Heart left ventricle (tissue), 13 donors: Measurements from ENCODE around the gene RABL6.

Experiments
- CTCF ChIP-seq, 12 donors: fragments of 200-600 bp; sonication (generic) in 4 of 12; IDR thresholded peaks; one replicate each; pipeline versions ENCODE4 v1.5.0 to v1.8.0; 2018 to 2022; ENCODE audit warnings: antibody characterized with exemption in 12 of 12, mild to moderate bottlenecking in 5 of 12
- POLR2A ChIP-seq, 2 donors: fragments of 450-650 bp; IDR thresholded peaks; one replicate each; pipeline ENCODE4 v1.6.1; 2017; ENCODE audit warnings: antibody characterized with exemption in 2 of 2, mild to moderate bottlenecking in 2 of 2, moderate library complexity in 2 of 2
- donor health status: ischemic (EF 13 %, LVEDD 7.1; RV severe dilation, severe dysfunction).
- donor health status: DM: no; HTN: yes; CAD: no.
- donor health status: DM: no; HTN: no; CAD: no.
- donor health status: ischemic (EF 25% LVEDD 6.9; RV normal size, moderate dysfunction).
- donor health status: ischemic (EF 25% LVEDD 5.7; RV mildly dilated, moderate dysfunction).
- donor health status: ischemic (EF 35%, LVEDD 5.7; RV mildly dilated, moderate dysfunction).
- donor health status: nonischemic (EF 11% LVEDD 7.7; RV severe dilation, severe dysfunction).
- donor health status: DM: yes; HTN: yes; CAD: no.
- donor health status: PGD.
- donor health status: ischemic (EF 29% LVEDD 5.4; RV normal size, mild dysfunction).
- donor health status: nonischemic (EF 23%, LVEDD 6.1; RV moderate dilation, normal function).

GRCh38 chr9:136798708-136799078, 9.1 kb upstream of the RABL6 start:
- TF ChIP-seq CTCF (IDR thresholded peaks at IDR 0.05) (no peak), POLR2A (IDR thresholded peaks at IDR 0.05) (no peak)
